ENCODE measurements around the gene CENPF. TPM values are rescaled to one million over a fixed set of nuclear protein-coding genes. Genes with fewer than 3 reads are reported as not detected.

The CENPF gene
- total RNA-seq, 1 donor from 2014 or later: 254 TPM

GRCh38 chr1:214615109-214615508 lies 12.1 kb downstream of the CENPF start:
- Histone ChIP-seq H3K36me3 (peaks cover 49% of the 10 kb centered on the region), H3K9ac (no peak overlapping the region), H3K27ac (no peak overlapping the region), H3K4me1 (no peaks in the 10 kb centered on the region), H3F3A (ENCODE audit: low read depth) (peaks cover 12% of the 10 kb centered on the region), H3K79me2 (ENCODE audit: low read depth) (peaks cover 100% of the 10 kb centered on the region), H3K27me3 (no peaks in the 10 kb centered on the region), H3K4me2 (no peak overlapping the region), H3K9me3 (ENCODE audit: low read depth) (peaks cover 6% of the 10 kb centered on the region), H2AFZ (replicated peaks) (no peak overlapping the region), H4K20me1 (ENCODE audit: low read depth) (peaks cover 79% of the 10 kb centered on the region), H3K4me3 (no peak overlapping the region)
- no peak for TF ChIP-seq EZH2 (IDR thresholded peaks at IDR 0.05)
- no peak for TF ChIP-seq CTCF (IDR thresholded peaks at IDR 0.05)
- no peak for TF ChIP-seq EZH2phosphoT487 (IDR thresholded peaks at IDR 0.05)
- H3K4me1 Mint-ChIP-seq: no peaks in the 10 kb centered on the region
- no peak overlapping the region for H3K4me3 Mint-ChIP-seq
- no peak for DNase-seq (ENCODE audit: low spot score)
- peaks cover 47% of the 10 kb centered on the region for H3K36me3 Mint-ChIP-seq
- H3K9me3 Mint-ChIP-seq: peaks cover 21% of the 10 kb centered on the region
- H3K27me3 Mint-ChIP-seq (ENCODE audit: insufficient read depth, low read depth): no peaks in the 10 kb centered on the region
- no peak overlapping the region for H3K27ac Mint-ChIP-seq

- Mint-ChIP-seq H3K36me3 (peaks cover 47% of the 10 kb centered on the region), H3K9me3 (peaks cover 13% of the 10 kb centered on the region), H3K27me3 (ENCODE audit: insufficient read depth, low read depth) (no peaks in the 10 kb centered on the region), H3K4me3 (no peak overlapping the region), H3K4me1 (no peaks in the 10 kb centered on the region), H3K27ac (no peak overlapping the region)
- H3K4me3 ChIP-seq: no peak overlapping the region
- H3K79me2 ChIP-seq (ENCODE audit: low read depth): peaks cover 95% of the 10 kb centered on the region
- no peak overlapping the region for H3K9ac ChIP-seq
- no peaks in the 10 kb centered on the region for H3K27me3 ChIP-seq
- DNase-seq (ENCODE audit: low spot score): no peak
- H2AFZ ChIP-seq (replicated peaks): no peak overlapping the region
- peaks cover 50% of the 10 kb centered on the region for H3K36me3 ChIP-seq
- H3F3A ChIP-seq (ENCODE audit: low read depth): peaks cover 16% of the 10 kb centered on the region
- no peaks in the 10 kb centered on the region for H3K4me1 ChIP-seq
- no peak overlapping the region for H3K4me2 ChIP-seq
- H3K9me3 ChIP-seq (ENCODE audit: low read depth): no peaks in the 10 kb centered on the region
- no peak overlapping the region for H3K27ac ChIP-seq
- peaks cover 75% of the 10 kb centered on the region for H4K20me1 ChIP-seq (ENCODE audit: low read depth)
- TF ChIP-seq EZH2phosphoT487 (IDR thresholded peaks at IDR 0.05): no peak
- TF ChIP-seq EZH2 (IDR thresholded peaks at IDR 0.05): no peak
- no peak for TF ChIP-seq CTCF (IDR thresholded peaks at IDR 0.05)
These were observed 12.9 kb downstream of the CENPF start for GRCh38 chr1:214615871-214616270.

GRCh38 chr1:214617246-214617645 lies 14.3 kb downstream of the CENPF start:
- H3K4me2 ChIP-seq: no peak overlapping the region
- H3K4me1 ChIP-seq: no peaks in the 10 kb centered on the region
- H3K27ac ChIP-seq: no peak overlapping the region
- H3K36me3 Mint-ChIP-seq: peaks cover 45% of the 10 kb centered on the region
- peaks cover 24% of the 10 kb centered on the region for H3F3A ChIP-seq (ENCODE audit: low read depth)
- H3K27ac Mint-ChIP-seq: no peak overlapping the region
- no peak for TF ChIP-seq EZH2phosphoT487 (IDR thresholded peaks at IDR 0.05)
- no peak for TF ChIP-seq EZH2 (IDR thresholded peaks at IDR 0.05)
- TF ChIP-seq CTCF (IDR thresholded peaks at IDR 0.05): no peak
- H3K27me3 Mint-ChIP-seq (ENCODE audit: insufficient read depth, low read depth): no peaks in the 10 kb centered on the region
- H3K27me3 ChIP-seq: no peaks in the 10 kb centered on the region
- H3K36me3 ChIP-seq: peaks cover 63% of the 10 kb centered on the region
- DNase-seq (ENCODE audit: low spot score): no peak
- no peaks in the 10 kb centered on the region for H3K9me3 ChIP-seq (ENCODE audit: low read depth)
- peaks cover 67% of the 10 kb centered on the region for H4K20me1 ChIP-seq (ENCODE audit: low read depth)
- H3K9me3 Mint-ChIP-seq: no peaks in the 10 kb centered on the region
- H3K4me1 Mint-ChIP-seq: no peaks in the 10 kb centered on the region
- H3K79me2 ChIP-seq (ENCODE audit: low read depth): peaks cover 81% of the 10 kb centered on the region
- no peak overlapping the region for H3K4me3 Mint-ChIP-seq
- no peak overlapping the region for H3K4me3 ChIP-seq
- no peak overlapping the region for H2AFZ ChIP-seq (replicated peaks)
- no peak overlapping the region for H3K9ac ChIP-seq
